Heart right ventricle (tissue), 16 donors: ENCODE results near the gene MACROH2A1. TPM values are rescaled to one million over a fixed set of nuclear protein-coding genes. Genes with fewer than 3 reads are reported as not detected.

ENCODE experiments used
- ATAC-seq, 8 donors: fragments of 200-7000 bp; cut with Tn5 transposase; one replicate each; pipeline ENCODE4 v1.9.1; 2020; ENCODE audit warnings: mild to moderate bottlenecking in 8 of 8, moderate library complexity in 8 of 8, moderate number of reproducible peaks in 1 of 8
- DNase-seq, 2 donors: peaks; one replicate each; pipeline ENCODE4 v3.0.0-alpha.2; 2020
- H3K27ac ChIP-seq, 10 donors: fragments of 200-600 bp; sonication (generic) in 2 of 10; one replicate each; pipeline versions ENCODE4 v1.5.0 to v1.8.0; 2020 to 2022; ENCODE audit warnings: mild to moderate bottlenecking in 3 of 10
- H3K27me3 ChIP-seq, 7 donors: fragments of 200-600 bp; one replicate each; pipeline ENCODE4 v1.8.0; 2021 to 2022; ENCODE audit warnings: mild to moderate bottlenecking in 2 of 7
- H3K36me3 ChIP-seq, 9 donors: fragments of 200-600 bp; sonication (generic) in 1 of 9; one replicate each; pipeline versions ENCODE4 v1.5.0 to v1.8.0; 2020 to 2022; ENCODE audit warnings: mild to moderate bottlenecking in 2 of 9
- H3K4me1 ChIP-seq, 9 donors: fragments of 200-600 bp; sonication (generic) in 1 of 9; one replicate each; pipeline versions ENCODE4 v1.5.0 to v1.8.0; 2020 to 2022; ENCODE audit warnings: mild to moderate bottlenecking in 4 of 9
- H3K4me3 ChIP-seq, 10 donors: fragments of 200-600 bp; sonication (generic) in 2 of 10; one replicate each; pipeline versions ENCODE4 v1.5.0 to v1.8.0; 2020 to 2022; ENCODE audit warnings: mild to moderate bottlenecking in 7 of 10, moderate library complexity in 2 of 10
- H3K9me3 ChIP-seq, 11 donors: fragments of 200-600 bp in 10 of 11; sonication (generic) in 2 of 11; one replicate each; pipeline versions ENCODE4 v1.5.0 to v1.8.0; 2013 to 2022; ENCODE audit warnings: mild to moderate bottlenecking in 2 of 11, control low read depth in 1 of 11, moderate library complexity in 1 of 11
- CTCF ChIP-seq, 9 donors: fragments of 200-600 bp; sonication (generic) in 2 of 9; IDR thresholded peaks; one replicate each; pipeline versions ENCODE4 v1.5.0 to v1.8.0; 2021 to 2022; ENCODE audit warnings: antibody characterized with exemption in 9 of 9, mild to moderate bottlenecking in 5 of 9, moderate library complexity in 1 of 9
- WGBS, 2 donors: extraction: QIAGEN DNeasy Blood & Tissue Kit; methylation state at CpG; one replicate each; pipeline ENCODE4 v1.1.7; 2013; ENCODE audit warnings: inconsistent platforms in 1 of 2; 5-methylcytosine and 5-hydroxymethylcytosine counted together
- intact Hi-C, 10 donors: fragments of 100-400 bp; cut with DNase I; formaldehyde crosslinking; loops; one replicate each; pipeline versions ENCODE4 v1.11.1 to v1.14.2; 2022
- polyA plus RNA-seq, 2 donors: library from polyadenylated mRNA; stranded (reverse); fragments of 200-250 nt; gene quantifications; one replicate each; pipeline ENCODE4 v1.2.3, GENCODE V29; 2013
- total RNA-seq, 10 donors: library from RNA; stranded (reverse); fragmentation: NEBNext Ultra II Directional in 3 of 10; extraction: Animal tissue kit (Norgen Biotek cat#: 25700) in 3 of 10; gene quantifications; one replicate each; pipeline versions ENCODE4 v1.2.1 to v1.2.4, GENCODE V29; 2021 to 2023
- donor health status: Arrhythmogenic right ventricular cardiomyopathy.
- donor health status: ischemic (EF 13 %, LVEDD 7.1; RV severe dilation, severe dysfunction).
- donor health status: healthy with polysubstance abuse.
- donor health status: DM: no; HTN: yes; CAD: no.
- donor health status: DM: no; HTN: no; CAD: no.
- donor health status: ischemic (EF 25% LVEDD 6.9; RV normal size, moderate dysfunction).
- donor health status: ischemic (EF 25% LVEDD 5.7; RV mildly dilated, moderate dysfunction).
- donor health status: healthy.
- donor health status: DM: yes; HTN: yes; CAD: no.
- donor health status: Ischemic cardiomyopathy.
- donor health status: ischemic (EF 35%, LVEDD 5.7; RV mildly dilated, moderate dysfunction).
- donor health status: nonischemic (EF 11% LVEDD 7.7; RV severe dilation, severe dysfunction).
- donor health status: DM: yes; HTN: yes; CAD: no.
- donor health status: PGD.
- donor health status: ischemic (EF 29% LVEDD 5.4; RV normal size, mild dysfunction).
- donor health status: nonischemic (EF 23%, LVEDD 6.1; RV moderate dilation, normal function).

Gene MACROH2A1
- total and polyA plus RNA-seq, 12 donors, result 80.0 to 152 (median 101) TPM

GRCh38 chr5:135345956-135346731, 52.9 kb downstream of the MACROH2A1 start:
- 90 to 93% methylated on average over 5 of the region's 5 CpGs for WGBS, 2 donors
- Histone ChIP-seq H3K36me3 (peaks cover 0 to 99% (median 37%) of the 10 kb centered on the region in 9 donors), H3K4me3 (no peak overlapping the region), H3K4me1 (peaks cover 0 to 6% (median 0%) of the 10 kb centered on the region in 9 donors), H3K27ac (no peak overlapping the region), H3K27me3 (no peaks in the 10 kb centered on the region), H3K9me3 (no peaks in the 10 kb centered on the region)
- intact Hi-C loops, result no loop called here
- no peak for DNase-seq
- no peak for TF ChIP-seq CTCF (IDR thresholded peaks at IDR 0.05)
- no peak for ATAC-seq

GRCh38 chr5:135344349-135344748, 54.7 kb downstream of the MACROH2A1 start:
- intact Hi-C loops, result no loop called here
- TF ChIP-seq CTCF (IDR thresholded peaks at IDR 0.05), result no peak
- no peak for ATAC-seq
- Histone ChIP-seq H3K9me3 (no peaks in the 10 kb centered on the region), H3K36me3 (peaks cover 0 to 99% (median 47%) of the 10 kb centered on the region in 9 donors), H3K27me3 (no peaks in the 10 kb centered on the region), H3K4me3 (no peak overlapping the region), H3K27ac (no peak overlapping the region), H3K4me1 (peaks cover 0 to 6% (median 0%) of the 10 kb centered on the region in 9 donors)
- WGBS, 2 donors, result 95 to 96% methylated on average over 3 of the region's 3 CpGs
- no peak for DNase-seq

GRCh38 chr5:135343413-135343812, 55.6 kb downstream of the MACROH2A1 start:
- Histone ChIP-seq H3K4me3 (no peak overlapping the region), H3K36me3 (peaks cover 0 to 99% (median 57%) of the 10 kb centered on the region in 9 donors), H3K4me1 (no peaks in the 10 kb centered on the region), H3K27me3 (no peaks in the 10 kb centered on the region), H3K27ac (no peak overlapping the region), H3K9me3 (no peaks in the 10 kb centered on the region)
- ATAC-seq (peak in 2 of 8 donors; percentile 14 to 21), DNase-seq (no peak)
- TF ChIP-seq CTCF (IDR thresholded peaks at IDR 0.05), result no peak
- intact Hi-C loops, result no loop called here
- WGBS, 2 donors, result 44 to 64% methylated on average over 10 of the region's 10 CpGs

GRCh38 chr5:135342551-135342875, 56.5 kb downstream of the MACROH2A1 start:
- no peak for TF ChIP-seq CTCF (IDR thresholded peaks at IDR 0.05)
- DNase-seq (no peak), ATAC-seq (no peak)
- 93 to 95% methylated on average over 4 of the region's 4 CpGs for WGBS, 2 donors
- H3K9me3 ChIP-seq, result no peaks in the 10 kb centered on the region
- peaks cover 0 to under 1% (median 0%) of the 10 kb centered on the region in 9 donors for H3K4me1 ChIP-seq
- no peak overlapping the region for H3K27ac ChIP-seq
- peaks cover 0 to 100% (median 66%) of the 10 kb centered on the region in 9 donors for H3K36me3 ChIP-seq
- no peak overlapping the region for H3K4me3 ChIP-seq
- intact Hi-C loops, result no loop called here
- no peaks in the 10 kb centered on the region for H3K27me3 ChIP-seq
